ENCODE data around the gene BCL2L12.

GRCh38 chr19:49632576-49632975 lies 33.2 kb upstream of the BCL2L12 start:
- TF ChIP-seq POLR2A (IDR thresholded peaks at IDR 0.05), result no peak
- TF ChIP-seq, protein P1, sequence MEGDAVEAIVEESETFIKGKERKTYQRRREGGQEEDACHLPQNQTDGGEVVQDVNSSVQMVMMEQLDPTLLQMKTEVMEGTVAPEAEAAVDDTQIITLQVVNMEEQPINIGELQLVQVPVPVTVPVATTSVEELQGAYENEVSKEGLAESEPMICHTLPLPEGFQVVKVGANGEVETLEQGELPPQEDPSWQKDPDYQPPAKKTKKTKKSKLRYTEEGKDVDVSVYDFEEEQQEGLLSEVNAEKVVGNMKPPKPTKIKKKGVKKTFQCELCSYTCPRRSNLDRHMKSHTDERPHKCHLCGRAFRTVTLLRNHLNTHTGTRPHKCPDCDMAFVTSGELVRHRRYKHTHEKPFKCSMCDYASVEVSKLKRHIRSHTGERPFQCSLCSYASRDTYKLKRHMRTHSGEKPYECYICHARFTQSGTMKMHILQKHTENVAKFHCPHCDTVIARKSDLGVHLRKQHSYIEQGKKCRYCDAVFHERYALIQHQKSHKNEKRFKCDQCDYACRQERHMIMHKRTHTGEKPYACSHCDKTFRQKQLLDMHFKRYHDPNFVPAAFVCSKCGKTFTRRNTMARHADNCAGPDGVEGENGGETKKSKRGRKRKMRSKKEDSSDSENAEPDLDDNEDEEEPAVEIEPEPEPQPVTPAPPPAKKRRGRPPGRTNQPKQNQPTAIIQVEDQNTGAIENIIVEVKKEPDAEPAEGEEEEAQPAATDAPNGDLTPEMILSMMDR (IDR thresholded peaks at IDR 0.05), result no peak
